ENCODE measurements around the gene CAMKK1. TPM values are rescaled to one million over a fixed set of nuclear protein-coding genes. Genes with fewer than 3 reads are reported as not detected.

CAMKK1 gene
- polyA plus RNA-seq, 1 of the 3 experiments (the other 2 are of a cell fraction), result 6.8 TPM

- TF ChIP-seq MEF2A (IDR thresholded peaks at IDR 0.05; ENCODE audit: borderline replicate concordance, low read depth) (no peak), RXRA (IDR thresholded peaks at IDR 0.05; ENCODE audit: borderline replicate concordance, low read depth) (no peak), FOXJ3 (CRISPR knock-in tag; IDR thresholded peaks at IDR 0.05) (no peak), EZH2phosphoT487 (IDR thresholded peaks at IDR 0.05; ENCODE audit: borderline replicate concordance, low read depth) (no peak), POLR2AphosphoS5 (IDR thresholded peaks at IDR 0.05; ENCODE audit: low read depth, low read length) (no peak), TAF1 (IDR thresholded peaks at IDR 0.05; ENCODE audit: borderline replicate concordance, low read depth, low read length) (no peak), ZBTB33 (IDR thresholded peaks at IDR 0.05; ENCODE audit: borderline replicate concordance, low read depth) (no peak), JUND (IDR thresholded peaks at IDR 0.05) (no peak), REST (IDR thresholded peaks at IDR 0.05; ENCODE audit: low read depth, low read length) (no peak), RCOR1 (IDR thresholded peaks at IDR 0.05; ENCODE audit: low read length) (no peak), NFIC (IDR thresholded peaks at IDR 0.05; ENCODE audit: borderline replicate concordance) (no peak), MXI1 (IDR thresholded peaks at IDR 0.05; ENCODE audit: low read depth, low read length) (no peak), GATA2 (CRISPR knock-in tag; IDR thresholded peaks at IDR 0.05) (no peak), PBX3 (IDR thresholded peaks at IDR 0.05) (no peak), EP300 (IDR thresholded peaks at IDR 0.05; ENCODE audit: borderline replicate concordance in 1 of 2, low read depth in 1 of 2, low read length in 1 of 2) (no peak)
- no peaks in the 10 kb centered on the region for H3K36me3 ChIP-seq (replicated peaks in 1 of 2; ENCODE audit: control insufficient read depth in 1 of 2, insufficient read depth in 2 of 2, low read length in 1 of 2)
- no peaks in the 10 kb centered on the region for H3K27me3 ChIP-seq (ENCODE audit: insufficient read depth)
- H3F3A ChIP-seq (replicated peaks; ENCODE audit: insufficient read depth), result no peaks in the 10 kb centered on the region
- ChIA-PET POLR2A (no interaction called here), CTCF (interaction anchor here (7.7 kb wide), 1 partner anchor 12 kb away, joined by 54 read pairs; no protein-coding TSS in a partner anchor)
- no peak overlapping the region for H2AFZ ChIP-seq (ENCODE audit: low read depth)
- no peak overlapping the region for H3K27ac ChIP-seq (ENCODE audit: low read depth in 2 of 2, low read length in 1 of 2)
- no peaks in the 10 kb centered on the region for H4K20me1 ChIP-seq (ENCODE audit: insufficient read depth)
- 86% methylated on average over 13 of the region's 17 CpGs for WGBS (ENCODE audit: low lambda C conversion rate)
- no peak overlapping the region for H3K4me3 ChIP-seq (ENCODE audit: low read depth in 2 of 2, low read length in 1 of 2)
- H3K4me2 ChIP-seq, result no peak overlapping the region
- no peaks in the 10 kb centered on the region for H3K9me2 ChIP-seq
- H3K9ac ChIP-seq, result no peak overlapping the region
- peaks cover 0 to 12% of the 10 kb centered on the region in 2 experiments; a peak in 1 of 4 replicates for H3K4me1 ChIP-seq (ENCODE audit: control insufficient read depth in 1 of 2, insufficient read depth in 2 of 2, low read depth in 1 of 2, low read length in 1 of 2)
- no peak for DNase-seq
- no peaks in the 10 kb centered on the region for H3K9me3 ChIP-seq
- no peaks in the 10 kb centered on the region for H3K79me2 ChIP-seq (ENCODE audit: insufficient read depth)
Measured at GRCh38 chr17:3925684-3926485, 33.0 kb upstream of the CAMKK1 start.
